Gastrocnemius medialis (tissue), 4 donors: Measurements from ENCODE around the gene CBL. TPM values are rescaled to one million over a fixed set of nuclear protein-coding genes. Genes with fewer than 3 reads are reported as not detected.

Source experiments
- ATAC-seq, 2 donors: fragments of 150-250 bp; one replicate each; pipeline ENCODE4 v1.9.1; 2016
- DNase-seq, 2 donors: peaks; one replicate each; pipeline ENCODE4 v3.0.0-alpha.2; 2019
- H3K27ac ChIP-seq, 4 donors: fragments of 200-600 bp; sonication (generic); 1 replicate in 1 of 4; 2 replicates in 3 of 4; pipeline ENCODE4 v1.5.1; 2016 to 2018; ENCODE audit warnings: mild to moderate bottlenecking in 2 of 4, moderate library complexity in 1 of 4
- H3K27me3 ChIP-seq, 3 donors: fragments of 200-600 bp; sonication (generic) in 2 of 3; 1 replicate in 1 of 3; 2 replicates in 2 of 3; pipeline versions ENCODE4 v1.5.1 to v1.6.0; 2016 to 2019; ENCODE audit warnings: mild to moderate bottlenecking in 1 of 3, moderate library complexity in 1 of 3
- H3K36me3 ChIP-seq, 2 donors: fragments of 200-600 bp; sonication (generic) in 1 of 2; one replicate each; pipeline ENCODE4 v1.5.1; 2017 to 2018
- H3K4me1 ChIP-seq, 2 donors: fragments of 200-600 bp; sonication (generic) in 1 of 2; one replicate each; pipeline ENCODE4 v1.5.1; 2016 to 2017; ENCODE audit warnings: mild to moderate bottlenecking in 2 of 2
- H3K4me3 ChIP-seq, 4 donors: fragments of 200-600 bp; sonication (generic) in 3 of 4; 1 replicate in 1 of 4; 2 replicates in 3 of 4; pipeline ENCODE4 v1.5.1; 2016 to 2019; ENCODE audit warnings: mild to moderate bottlenecking in 2 of 4
- H3K9me3 ChIP-seq, 3 donors: fragments of 200-600 bp; sonication (generic) in 2 of 3; 1 replicate in 1 of 3; 2 replicates in 2 of 3; pipeline ENCODE4 v1.5.1; 2016 to 2019
- CTCF ChIP-seq, 5 experiments: fragments of 450-650 bp in 3 of 5; fragments of 200-600 bp in 2 of 5; sonication (generic) in 2 of 5; IDR thresholded peaks in 4 of 5; conservative IDR thresholded peaks in 1 of 5; 1 replicate in 4 of 5; 2 replicates in 1 of 5; pipeline ENCODE4 v1.5.1; 2016 to 2019; ENCODE audit warnings: antibody characterized with exemption in 5 of 5, mild to moderate bottlenecking in 3 of 5, moderate library complexity in 3 of 5
- POLR2A ChIP-seq, 2 donors: fragments of 450-650 bp; IDR thresholded peaks; one replicate each; pipeline ENCODE4 v1.6.1; 2017; ENCODE audit warnings: antibody characterized with exemption in 2 of 2, mild to moderate bottlenecking in 2 of 2, moderate library complexity in 2 of 2
- in situ Hi-C, 4 donors: fragments of 200-750 bp; cut with MboI; loops; one replicate each; pipeline versions ENCODE4 v1.15.0 to v1.8.0; 2017; ENCODE audit warnings: low sequenced_read_pairs in 4 of 4
- intact Hi-C: fragments of 100-400 bp; cut with DNase I; formaldehyde crosslinking; loops from one replicate; pipeline ENCODE4 v1.15.1; 2023; ENCODE audit warnings: low total_unique reads
- microRNA-seq, 2 donors: library from miRNA; unstranded; fragments of <30 nt; microRNA quantifications; one replicate each; pipeline ENCODE4, GENCODE V29; 2016; ENCODE audit warnings: borderline replicate concordance in 2 of 2
- total RNA-seq, 4 donors: library from RNA; depleted of rRNA; stranded (reverse); fragments of >200 nt; gene quantifications; one replicate each; pipeline versions ENCODE4 v1.1.0 to v1.2.3, GENCODE V29; 2016

CBL gene
- total RNA-seq, 4 donors from 2014 or later, result 3.0 to 6.7 (median 4.5) TPM

- no peak for TF ChIP-seq POLR2A (IDR thresholded peaks at IDR 0.05)
- TF ChIP-seq CTCF (IDR thresholded peaks at IDR 0.05 in 4 of 5, conservative IDR thresholded peaks at IDR 0.05 in 1 of 5), result no peak
- Histone ChIP-seq H3K27me3 (no peaks in the 10 kb centered on the region), H3K4me3 (peak overlapping the region; percentile 42 to 56 (median 48)), H3K4me1 (peaks cover 38 to 40% of the 10 kb centered on the region in 2 donors), H3K9me3 (no peaks in the 10 kb centered on the region), H3K36me3 (peaks cover 0 to 36% of the 10 kb centered on the region in 2 donors), H3K27ac (peak overlapping the region; percentile 96 to 99 (median 98))
- intact Hi-C loops (no loop called here), in situ Hi-C loops (loop anchor here in 1 of 4 donors (10.0 kb wide), 1 partner anchor 118 kb away; no protein-coding TSS in a partner anchor)
- DNase-seq (peak in 1 of 2 donors; percentile 31), ATAC-seq (no peak)
Observed at GRCh38 chr11:119357074-119357473, 150.9 kb downstream of the CBL start.

Small RNA genes lying within 50 kb of the gene (microRNA-seq; reads per million reads assigned to microRNA genes)
- gene MIR6756, result 0 reads per million in 2 donors

Other genes starting within 250 kb of the CBL start
- gene FOXR1, start 234.6 kb upstream of the CBL start, total RNA-seq, result not detected
- 10 to 100 TPM in 3 of 4 donors, 1 to 10 TPM in 1; 7.4 to 36.4 (median 16.1) TPM for gene CENATAC, start 208.2 kb upstream of the CBL start, total RNA-seq
- 1,000 to 10,000 TPM; 1,700 to 2,567 (median 1,849) TPM for gene RPS25, start 188.0 kb upstream of the CBL start, total RNA-seq
- 10 to 100 TPM; 43.0 to 82.8 (median 66.9) TPM for gene TRAPPC4, start 187.6 kb upstream of the CBL start, total RNA-seq
- 10 to 100 TPM; 29.7 to 72.9 (median 56.4) TPM for gene SLC37A4, start 175.5 kb upstream of the CBL start, total RNA-seq
- gene HYOU1, start 149.1 kb upstream of the CBL start, total RNA-seq, result 10 to 100 TPM; 18.4 to 29.2 (median 21.9) TPM
- gene VPS11, start 138.5 kb upstream of the CBL start, total RNA-seq, result 10 to 100 TPM; 16.5 to 25.9 (median 20.3) TPM
- 10 to 100 TPM in 3 of 4 donors, 1 to 10 TPM in 1; 8.7 to 31.1 (median 14.5) TPM for gene HMBS, start 121.5 kb upstream of the CBL start, total RNA-seq
- 10 to 100 TPM in 3 of 4 donors, 1 to 10 TPM in 1; 8.9 to 34.0 (median 15.1) TPM for gene DPAGT1, start 104.5 kb upstream of the CBL start, total RNA-seq
- 10 to 100 TPM; 10.0 to 30.7 (median 18.7) TPM for gene C2CD2L, start 99.0 kb upstream of the CBL start, total RNA-seq
- 10 to 100 TPM in 3 of 4 donors, 1 to 10 TPM in 1; 8.1 to 17.8 (median 15.3) TPM for gene HINFP, start 84.8 kb upstream of the CBL start, total RNA-seq
- not detected for gene ABCG4, start 57.3 kb upstream of the CBL start, total RNA-seq
- gene NLRX1, start 37.6 kb upstream of the CBL start, total RNA-seq, result 10 to 100 TPM; 12.2 to 21.3 (median 16.4) TPM
- gene NHERF4, start 20.9 kb upstream of the CBL start, total RNA-seq, result under 1 TPM in 1 of 4 donors, not detected in 3; 0.46 TPM
- gene MCAM, start 110.8 kb downstream of the CBL start, total RNA-seq, result 100 to 1,000 TPM in 3 of 4 donors, 10 to 100 TPM in 1; 22.6 to 193 (median 123) TPM
- gene RNF26, start 128.2 kb downstream of the CBL start, total RNA-seq, result 1 to 10 TPM; 3.8 to 5.1 (median 4.7) TPM
- gene C1QTNF5, start 134.5 kb downstream of the CBL start, total RNA-seq, result 10 to 100 TPM in 1 of 4 donors, 1 to 10 TPM in 3; 4.0 to 16.0 (median 6.0) TPM
- gene MFRP, start 140.4 kb downstream of the CBL start, total RNA-seq, result not detected
- gene USP2, start 175.4 kb downstream of the CBL start, total RNA-seq, result 100 to 1,000 TPM in 1 of 4 donors, 10 to 100 TPM in 3; 19.4 to 105 (median 46.0) TPM
- gene THY1, start 216.8 kb downstream of the CBL start, total RNA-seq, result under 1 TPM in 3 of 4 donors, not detected in 1; 0.22 to 0.70 (median 0.36) TPM